Measurements from ENCODE around the gene ACBD4. TPM values are rescaled to one million over a fixed set of nuclear protein-coding genes. Genes with fewer than 3 reads are reported as not detected.
"Not testable (repeated sequence)": the region's sequence is repeated elsewhere in the genome, so short reads cannot be mapped to it uniquely, and the experiment has no call there.

ACBD4 gene
- total RNA-seq, 1 donor from 2014 or later: 4.9 TPM

- DNase-seq: no peak
Measured at GRCh38 chr17:45120558-45120957, 14.9 kb upstream of the ACBD4 start.

GRCh38 chr17:45121055-45121454 lies 14.4 kb upstream of the ACBD4 start:
- DNase-seq: no peak

GRCh38 chr17:45123076-45123770 lies 12.3 kb upstream of the ACBD4 start:
- no peak for DNase-seq

GRCh38 chr17:45123930-45124796 lies 11.3 kb upstream of the ACBD4 start:
- DNase-seq: peak; percentile 93

DNA sequence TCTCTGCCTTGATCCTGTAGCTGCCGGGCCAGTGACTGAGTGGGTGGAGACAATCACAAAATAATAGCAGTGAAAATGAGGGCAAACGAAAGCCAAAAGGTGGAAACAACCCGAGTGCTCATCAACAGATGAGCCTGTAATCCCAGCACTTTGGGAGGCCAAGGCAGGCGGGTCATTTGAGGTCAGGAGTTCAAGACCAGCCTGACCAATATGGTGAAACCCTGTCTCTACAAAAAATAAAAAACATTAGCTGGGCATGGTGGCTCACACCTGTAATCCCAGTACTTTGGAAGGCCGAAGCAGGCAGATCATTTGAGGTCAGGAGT lies 10.7 kb upstream of the ACBD4 start:
- not testable (repeated sequence) for DNase-seq

- DNase-seq: no peak
Measured at GRCh38 chr17:45125509-45125908, 10.0 kb upstream of the ACBD4 start.

DNA sequence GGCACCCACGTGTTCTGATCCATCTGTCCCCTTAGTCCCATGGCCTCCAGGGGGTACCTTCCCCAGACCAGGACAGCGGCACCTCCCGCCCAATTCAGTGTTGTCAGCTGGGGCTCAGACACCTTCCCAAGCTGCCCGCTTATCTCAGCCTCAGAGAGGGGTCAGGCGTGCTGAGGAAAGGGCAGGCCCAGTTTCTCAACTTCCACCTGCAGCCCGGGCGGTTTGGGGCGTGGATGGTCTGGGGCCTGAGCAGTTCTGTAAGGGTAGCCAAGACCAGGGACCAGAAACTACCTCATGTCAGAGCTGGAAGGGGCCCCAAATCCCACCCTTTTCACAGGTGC lies 8.3 kb upstream of the ACBD4 start:
- DNase-seq: no peak

DNA sequence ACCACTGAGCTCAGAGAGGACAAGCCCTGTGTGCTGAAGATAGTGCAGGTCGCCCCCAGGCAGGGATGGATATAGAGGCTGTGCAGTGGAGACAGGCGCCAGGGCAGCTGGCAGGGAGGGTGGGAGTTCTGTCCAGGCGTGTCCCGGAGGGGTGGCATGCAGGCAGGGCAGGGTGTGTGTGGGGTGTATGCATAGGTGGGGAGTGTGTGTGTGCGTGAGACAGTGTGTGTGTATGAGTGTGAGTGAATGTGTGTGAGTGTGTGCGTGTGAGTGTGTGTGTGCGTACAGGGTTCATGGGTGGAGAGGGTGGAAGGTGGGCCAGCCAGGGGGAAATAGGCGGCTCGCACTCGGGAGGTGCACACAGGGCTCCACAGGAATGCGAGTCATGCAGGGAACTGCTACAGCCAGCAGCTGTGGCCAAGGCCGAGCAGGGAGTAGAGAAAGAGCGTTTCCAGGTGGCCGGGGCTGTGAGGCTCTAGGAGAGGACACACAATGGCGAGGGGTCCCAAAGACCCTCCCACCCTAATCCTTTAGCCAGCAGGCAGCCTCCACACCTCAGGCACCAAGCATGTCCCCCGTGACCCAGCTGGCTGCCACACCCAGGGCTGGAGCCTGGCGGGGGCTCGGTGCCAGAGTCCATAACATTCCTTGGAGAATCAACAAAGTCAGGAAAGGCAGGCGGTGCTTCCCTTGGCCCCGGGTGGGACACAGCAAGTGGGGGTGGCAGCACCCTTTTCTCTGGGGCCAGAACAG lies 7.8 kb upstream of the ACBD4 start:
- peak; percentile 65 for DNase-seq

GRCh38 chr17:45128331-45128730 lies 7.2 kb upstream of the ACBD4 start:
- DNase-seq: no peak

DNA sequence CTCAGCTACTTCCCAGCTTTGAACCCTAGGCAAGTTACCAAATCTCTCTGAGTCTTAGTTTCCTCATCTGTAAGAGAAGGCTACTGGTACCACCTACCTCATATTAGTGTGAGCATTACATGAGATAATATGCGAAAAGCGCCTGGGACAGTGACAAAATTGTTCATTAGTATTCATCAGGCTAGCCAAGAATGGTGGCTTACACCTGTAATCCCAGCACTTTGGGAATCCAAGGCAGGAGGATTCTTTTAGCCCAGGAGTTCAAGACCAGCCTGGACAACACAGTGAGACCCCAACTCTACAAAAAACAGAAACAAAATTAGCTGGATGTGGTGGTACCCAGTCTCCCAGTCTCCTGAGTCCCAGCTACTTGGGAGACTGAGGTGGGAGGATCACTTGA lies 6.5 kb upstream of the ACBD4 start:
- no peak for DNase-seq

- no peak for DNase-seq
Measured at GRCh38 chr17:45129426-45129939, 6.0 kb upstream of the ACBD4 start.

DNA sequence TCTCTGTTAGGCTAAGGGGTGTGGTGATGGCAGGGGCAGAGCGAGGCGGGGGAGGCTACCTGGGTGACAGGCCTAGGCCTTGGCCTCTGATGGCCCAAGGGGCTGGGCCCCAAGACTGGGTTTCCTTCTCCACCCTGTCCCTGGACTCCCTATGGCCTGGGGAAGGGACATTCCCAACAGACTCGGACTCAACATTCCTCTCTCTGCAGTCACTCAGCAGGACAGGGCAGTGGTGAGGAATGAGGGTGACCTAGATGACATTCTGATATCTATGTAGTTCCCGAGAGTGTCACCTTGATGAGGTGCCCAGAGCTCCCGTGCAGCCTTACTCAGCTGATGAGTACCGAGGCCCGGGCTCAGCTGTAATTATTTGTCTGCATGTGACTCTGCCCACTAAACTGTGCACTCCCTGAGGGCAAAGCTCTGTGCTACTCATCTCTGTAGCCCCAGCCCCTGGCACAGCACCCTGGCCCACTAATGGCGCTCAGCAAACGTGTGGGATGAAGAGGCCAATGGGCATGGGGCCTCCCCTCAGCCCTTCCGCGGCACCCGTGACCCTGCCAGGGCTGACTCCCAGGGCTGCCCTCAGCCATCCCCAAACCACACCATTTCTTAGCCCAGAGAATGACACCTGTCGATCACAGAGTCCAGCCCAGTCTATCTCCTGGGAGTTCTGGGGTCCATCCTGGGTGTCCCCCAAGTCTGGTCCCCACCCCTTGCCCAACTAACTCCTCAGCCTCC lies 5.4 kb upstream of the ACBD4 start:
- no peak for DNase-seq

DNA sequence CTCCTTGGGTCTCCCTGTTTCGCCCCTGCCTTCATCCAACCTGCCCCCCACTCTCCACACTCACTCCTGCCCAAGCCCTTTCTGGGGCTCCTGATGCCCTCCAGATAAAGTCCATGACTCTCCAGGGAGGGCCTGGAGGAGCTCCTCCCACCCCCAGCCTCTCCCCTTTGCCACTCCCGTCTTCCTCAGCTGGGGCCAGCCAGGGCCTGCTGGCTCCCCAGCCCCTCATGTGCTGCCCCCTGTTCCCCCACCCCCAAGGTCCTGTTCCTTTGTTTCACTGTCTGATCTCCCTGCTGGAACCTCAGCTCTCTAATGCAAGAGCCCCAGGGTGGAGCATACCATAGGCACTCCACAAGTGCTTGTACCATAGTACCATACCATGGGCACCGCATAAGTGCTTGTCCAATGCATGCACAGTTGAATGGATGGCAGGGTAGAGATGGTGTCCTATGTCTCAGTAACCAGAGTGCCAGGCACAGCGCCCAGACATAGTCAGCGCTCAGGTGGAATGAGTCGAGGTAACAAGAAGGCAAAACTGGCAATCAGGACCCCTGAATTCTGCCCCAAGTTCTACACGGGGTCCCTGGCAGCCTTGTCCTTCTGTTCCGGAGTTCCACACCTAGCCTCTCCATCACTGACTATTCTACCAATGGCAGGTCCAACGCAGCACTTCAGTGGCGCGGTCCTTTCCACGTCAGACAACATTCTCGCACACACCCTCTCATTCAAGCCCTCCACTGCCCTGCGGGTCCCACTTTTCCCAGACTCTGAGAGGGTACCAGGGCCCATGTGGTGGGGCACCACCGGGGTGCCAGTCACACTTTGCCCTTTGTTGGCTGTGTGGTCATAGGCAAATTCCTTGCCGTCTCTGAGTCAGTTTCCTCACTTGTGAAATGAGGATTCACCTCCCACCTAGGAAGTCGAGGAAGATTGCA lies 4.5 kb upstream of the ACBD4 start:
- DNase-seq: no peak

- peak; percentile 57 for DNase-seq
Measured at GRCh38 chr17:45131616-45132319, 3.7 kb upstream of the ACBD4 start.

DNA sequence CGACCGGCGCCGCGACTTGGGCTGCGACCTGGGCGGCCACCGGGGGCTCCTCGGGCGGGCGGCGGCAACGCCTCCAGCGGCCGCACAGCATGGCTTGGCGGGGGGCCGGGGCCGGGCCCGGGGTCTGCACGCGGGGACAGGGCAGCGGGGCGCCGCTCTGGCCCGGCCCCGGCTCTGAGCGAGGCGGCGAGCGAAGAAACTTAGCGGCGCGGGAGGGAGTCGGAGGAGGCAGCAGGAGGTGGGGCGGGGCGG lies 3.2 kb upstream of the ACBD4 start, which contains the start of gene PLCD3:
Gene PLCD3, minus strand, starts transcription at position 196 of the 252 bp plus-strand sequence. Its CDS starts 105 bp downstream, at position 91.
- no peak for DNase-seq

DNA sequence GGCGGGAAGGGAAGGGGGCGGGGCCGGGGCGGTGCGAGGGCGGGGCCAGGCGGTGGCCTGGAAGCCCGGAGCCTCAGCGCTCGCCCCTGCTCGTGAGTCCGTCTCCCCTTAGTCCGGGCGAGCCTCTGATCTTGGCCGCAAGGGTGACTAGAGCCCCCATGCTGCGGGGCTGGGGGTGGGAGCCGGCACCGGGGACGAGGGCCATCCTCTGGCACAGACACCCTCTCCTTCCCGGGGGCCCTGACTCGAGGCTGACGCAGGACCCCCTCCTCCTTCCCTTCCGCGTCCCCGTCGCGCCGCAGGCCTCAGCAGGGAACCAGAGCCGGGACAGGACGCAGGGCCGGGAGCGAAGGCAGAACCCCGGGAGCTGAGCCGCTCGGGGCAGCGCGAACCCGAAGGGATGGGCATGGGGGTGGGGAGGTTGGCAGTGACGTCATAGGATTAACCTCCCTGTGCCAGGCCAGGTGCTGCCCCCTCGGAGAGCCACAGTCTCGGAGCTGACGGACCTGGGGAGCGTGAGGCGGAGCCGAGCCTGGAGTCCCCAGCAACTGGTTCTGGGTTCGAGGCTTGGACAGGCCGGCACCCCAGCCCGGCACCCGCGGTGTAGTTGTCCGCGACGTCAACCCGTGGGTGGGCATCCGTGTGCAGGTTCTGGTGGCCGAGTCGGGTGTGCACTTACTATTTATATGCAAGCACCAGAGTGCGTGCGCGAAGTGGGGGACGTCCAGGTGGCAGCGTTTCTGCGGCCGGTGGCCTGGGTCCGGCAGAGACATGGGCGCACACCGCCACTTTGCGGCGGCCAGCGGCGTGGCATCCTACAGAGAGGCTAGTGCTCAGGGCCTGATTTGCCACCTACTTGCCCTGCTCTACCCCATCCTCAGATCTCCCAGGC lies 2.7 kb upstream of the ACBD4 start:
- DNase-seq: peak; percentile 91

DNA sequence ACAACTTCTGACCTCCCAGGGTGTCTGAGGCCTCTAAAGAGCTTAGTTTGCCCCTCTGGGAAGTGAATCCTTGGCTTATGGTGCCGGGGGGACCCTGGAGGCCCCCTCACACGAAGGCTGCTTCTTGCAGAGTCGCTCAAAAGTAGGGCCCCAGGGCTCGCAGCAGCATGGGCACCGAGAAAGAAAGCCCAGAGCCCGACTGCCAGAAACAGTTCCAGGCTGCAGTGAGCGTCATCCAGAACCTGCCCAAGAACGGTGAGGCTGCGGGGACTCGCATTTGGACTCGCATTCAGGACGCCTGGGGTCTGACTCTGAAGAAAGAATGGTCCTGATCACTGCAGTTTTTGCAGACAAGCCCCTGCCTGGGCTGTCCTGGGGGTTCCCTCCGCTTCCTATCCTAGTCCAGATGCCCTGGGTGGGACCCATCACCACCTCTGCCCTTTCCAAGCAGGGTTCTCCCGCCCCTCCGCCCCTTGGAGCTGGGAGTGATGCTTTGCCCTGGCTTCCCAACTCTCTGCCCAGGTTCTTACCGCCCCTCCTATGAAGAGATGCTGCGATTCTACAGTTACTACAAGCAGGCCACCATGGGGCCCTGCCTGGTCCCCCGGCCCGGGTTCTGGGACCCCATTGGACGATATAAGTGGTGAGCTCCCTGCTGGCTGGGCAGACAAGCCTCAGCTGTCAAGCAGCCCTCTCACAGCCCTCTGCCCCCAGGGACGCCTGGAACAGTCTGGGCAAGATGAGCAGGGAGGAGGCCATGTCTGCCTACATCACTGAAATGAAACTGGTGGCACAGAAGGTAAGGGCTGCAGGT lies 698 bp downstream of the ACBD4 start:
- no peak for DNase-seq

GRCh38 chr17:45136846-45137560 lies 1.5 kb downstream of the ACBD4 start:
- no peak for DNase-seq

All from dermis blood vessel endothelial cell (primary cell).